Measurements from ENCODE around the gene DSTN. TPM values are rescaled to one million over a fixed set of nuclear protein-coding genes. Genes with fewer than 3 reads are reported as not detected.
A peak's percentile ranks its signal among the peaks of the same experiment; 100 is the strongest.

The DSTN gene
- total RNA-seq, 4 donors from 2014 or later = 242 to 616 (median 360) TPM

DNA sequence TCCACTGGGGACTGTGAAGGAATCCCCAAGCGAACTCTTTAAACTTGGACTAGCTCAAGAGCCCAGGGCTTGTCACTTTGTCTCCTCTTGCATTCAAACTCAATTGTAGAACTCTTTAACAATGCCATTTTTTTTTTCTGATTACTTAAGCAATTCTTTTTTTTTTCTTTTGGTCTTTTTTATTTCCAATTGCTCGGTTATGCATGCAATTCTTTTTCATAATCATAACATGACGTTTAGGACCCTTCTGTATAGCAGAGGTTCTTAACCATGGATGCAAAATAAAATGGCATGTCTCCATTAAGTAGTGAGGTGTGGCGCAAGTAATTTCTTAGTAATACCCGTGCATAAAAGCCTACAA lies 38.2 kb upstream of the DSTN start:
- peaks cover 0 to 6% (median 0%) of the 10 kb centered on the region in 4 donors for H3K27me3 ChIP-seq
- WGBS, 2 donors = 32 to 55% methylated on average over 5 of the region's 5 CpGs

DNA sequence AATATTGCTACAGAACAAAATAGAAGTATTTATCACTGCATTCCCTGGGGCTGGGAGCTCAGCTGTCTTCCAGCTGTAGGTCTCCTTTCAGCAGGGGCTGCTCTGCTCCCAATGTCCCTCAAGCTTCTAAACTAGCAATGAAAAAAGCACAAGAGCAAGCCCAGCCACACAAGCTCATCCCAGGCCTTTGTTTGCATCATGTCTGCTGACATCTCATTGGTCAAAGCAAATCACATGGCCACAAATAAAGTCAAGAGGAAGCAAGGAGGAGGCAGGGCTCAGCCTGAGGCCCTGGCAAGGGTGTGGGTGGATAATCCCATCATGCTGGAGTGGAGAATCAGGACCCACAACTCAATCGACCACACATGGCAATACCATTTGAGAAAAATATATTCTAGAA lies 36.5 kb upstream of the DSTN start:
- 6 to 7% methylated on average over 1 of the region's 1 CpG for WGBS, 2 donors
- Histone ChIP-seq H3K9me3 (no peaks in the 10 kb centered on the region), H3K27ac (no peak overlapping the region), H3K4me1 (peaks cover 0 to 48% (median 12%) of the 10 kb centered on the region in 3 donors), H3K36me3 (no peaks in the 10 kb centered on the region), H3K27me3 (peaks cover 0 to 6% (median 0%) of the 10 kb centered on the region in 4 donors), H3K4me3 (no peak overlapping the region)
- DNase-seq = no peak
- intact Hi-C loops (cut with DNase I) = loop anchor here (10.0 kb wide), 1 partner anchor 371 kb away; no protein-coding TSS in a partner anchor
- no peak for TF ChIP-seq POLR2A (IDR thresholded peaks at IDR 0.05)
- TF ChIP-seq, protein P1, sequence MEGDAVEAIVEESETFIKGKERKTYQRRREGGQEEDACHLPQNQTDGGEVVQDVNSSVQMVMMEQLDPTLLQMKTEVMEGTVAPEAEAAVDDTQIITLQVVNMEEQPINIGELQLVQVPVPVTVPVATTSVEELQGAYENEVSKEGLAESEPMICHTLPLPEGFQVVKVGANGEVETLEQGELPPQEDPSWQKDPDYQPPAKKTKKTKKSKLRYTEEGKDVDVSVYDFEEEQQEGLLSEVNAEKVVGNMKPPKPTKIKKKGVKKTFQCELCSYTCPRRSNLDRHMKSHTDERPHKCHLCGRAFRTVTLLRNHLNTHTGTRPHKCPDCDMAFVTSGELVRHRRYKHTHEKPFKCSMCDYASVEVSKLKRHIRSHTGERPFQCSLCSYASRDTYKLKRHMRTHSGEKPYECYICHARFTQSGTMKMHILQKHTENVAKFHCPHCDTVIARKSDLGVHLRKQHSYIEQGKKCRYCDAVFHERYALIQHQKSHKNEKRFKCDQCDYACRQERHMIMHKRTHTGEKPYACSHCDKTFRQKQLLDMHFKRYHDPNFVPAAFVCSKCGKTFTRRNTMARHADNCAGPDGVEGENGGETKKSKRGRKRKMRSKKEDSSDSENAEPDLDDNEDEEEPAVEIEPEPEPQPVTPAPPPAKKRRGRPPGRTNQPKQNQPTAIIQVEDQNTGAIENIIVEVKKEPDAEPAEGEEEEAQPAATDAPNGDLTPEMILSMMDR (IDR thresholded peaks at IDR 0.05) = no peak

More for the DNA sequence above, 38.2 kb upstream of the DSTN start:
- no peak for DNase-seq
- Histone ChIP-seq H3K4me3 (peak overlapping the region; percentile 36 to 74 (median 53)), H3K9me3 (no peaks in the 10 kb centered on the region), H3K27ac (peak overlapping the region; percentile 72 to 85 (median 76)), H3K36me3 (no peaks in the 10 kb centered on the region), H3K4me1 (peaks cover 0 to 33% (median 11%) of the 10 kb centered on the region in 3 donors)
- intact Hi-C loops (cut with DNase I) = loop anchor here (10.0 kb wide), 1 partner anchor 373 kb away; no protein-coding TSS in a partner anchor
- no peak for TF ChIP-seq POLR2A (IDR thresholded peaks at IDR 0.05)
- TF ChIP-seq, protein P1 (IDR thresholded peaks at IDR 0.05) = no peak

DNA sequence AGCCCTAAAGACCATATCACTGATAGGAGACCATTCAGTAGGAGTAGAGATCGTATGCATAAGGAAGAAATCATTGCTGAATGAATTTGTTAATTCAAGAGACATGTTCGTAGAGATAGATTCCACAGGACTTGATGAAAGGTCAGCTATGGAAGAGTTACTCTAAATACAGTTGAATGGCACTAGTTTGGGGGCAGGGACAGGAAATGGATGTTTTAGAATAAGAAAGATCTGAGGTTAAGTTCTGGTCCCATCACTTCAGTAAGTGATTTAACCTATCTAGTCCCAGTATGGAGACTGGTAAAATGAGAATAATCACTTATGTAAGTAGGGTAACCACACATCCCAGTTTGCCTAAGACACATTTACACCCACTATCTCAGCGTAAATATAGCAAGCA lies 35.8 kb upstream of the DSTN start:
- H3K27ac ChIP-seq = no peak overlapping the region
- H3K4me3 ChIP-seq = no peak overlapping the region
- peaks cover 0 to 55% (median 17%) of the 10 kb centered on the region in 3 donors for H3K4me1 ChIP-seq
- H3K36me3 ChIP-seq = no peaks in the 10 kb centered on the region
- intact Hi-C loops (cut with DNase I) = loop anchor here (10.0 kb wide), 1 partner anchor 371 kb away; no protein-coding TSS in a partner anchor
- DNase-seq = no peak
- peaks cover 0 to 6% (median 0%) of the 10 kb centered on the region in 4 donors for H3K27me3 ChIP-seq
- TF ChIP-seq, protein P1 (IDR thresholded peaks at IDR 0.05) = no peak
- no peak for TF ChIP-seq POLR2A (IDR thresholded peaks at IDR 0.05)
- no peaks in the 10 kb centered on the region for H3K9me3 ChIP-seq
- WGBS, 2 donors = 76 to 91% methylated on average over 3 of the region's 3 CpGs

DNA sequence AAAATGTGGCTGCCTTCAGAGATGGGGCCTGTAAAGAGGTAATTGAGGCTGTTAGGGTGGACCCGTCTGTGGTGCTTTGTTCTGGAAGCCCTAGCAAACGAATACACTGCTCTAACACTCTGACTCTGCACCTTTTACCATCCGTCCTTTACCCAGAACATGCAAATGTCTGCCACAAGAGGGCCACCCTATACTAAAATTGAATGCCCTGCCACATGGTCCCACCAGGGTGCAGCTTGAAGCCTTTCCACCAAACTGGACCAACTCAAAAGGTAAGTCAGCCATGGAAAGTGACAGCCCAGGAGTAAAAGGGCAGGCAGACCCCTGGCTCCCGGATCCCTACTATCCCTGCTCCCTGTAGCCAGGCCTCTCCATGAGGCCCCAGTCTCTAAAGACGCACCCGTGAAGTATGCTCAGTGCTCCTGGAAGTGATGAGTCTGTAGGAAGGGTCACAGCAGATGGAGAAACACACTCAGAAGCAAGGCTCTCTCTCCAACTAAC lies 32.9 kb upstream of the DSTN start:
- no peak for DNase-seq
- Histone ChIP-seq H3K36me3 (no peaks in the 10 kb centered on the region), H3K4me3 (no peak overlapping the region), H3K27ac (peak overlapping the region in 2 of 4 donors; percentile 19 to 46), H3K27me3 (no peaks in the 10 kb centered on the region), H3K4me1 (peaks cover 0 to 44% (median 11%) of the 10 kb centered on the region in 3 donors), H3K9me3 (no peaks in the 10 kb centered on the region)
- TF ChIP-seq POLR2A (IDR thresholded peaks at IDR 0.05) = no peak
- TF ChIP-seq, protein P1 (IDR thresholded peaks at IDR 0.05) = peak; percentile 84 to 97 (median 91)
- 0 to 6% methylated on average over 1 to 3 of the region's 6 CpGs for WGBS, 2 donors
- intact Hi-C loops (cut with DNase I) = loop anchor here (5.0 to 10.0 kb wide), 2 partner anchors 75 to 368 kb away; no protein-coding TSS in a partner anchor

DNA sequence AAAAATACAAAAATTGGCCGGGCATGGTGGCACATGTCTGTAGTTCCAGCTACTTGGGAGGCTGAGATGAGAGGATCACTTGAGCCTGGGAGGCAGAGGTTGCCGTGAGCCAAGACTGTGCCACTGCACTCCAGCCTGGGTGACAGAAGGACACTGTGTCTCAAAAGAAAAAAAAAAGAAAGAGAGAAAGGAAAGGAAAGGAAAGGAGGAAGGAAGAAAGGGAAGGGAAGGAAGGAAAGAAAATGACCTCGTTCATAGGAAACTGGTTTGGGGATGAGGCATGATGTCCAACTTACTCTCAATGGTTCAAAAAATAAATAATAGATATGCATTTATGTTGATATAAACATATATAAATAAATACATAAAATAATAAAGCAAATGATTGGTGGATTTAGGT lies 31.9 kb upstream of the DSTN start:
- no peak for DNase-seq
- intact Hi-C loops (cut with DNase I) = loop anchor here (5.0 to 10.0 kb wide), 2 partner anchors 74 to 367 kb away; no protein-coding TSS in a partner anchor
- 65 to 77% methylated on average over 3 of the region's 3 CpGs for WGBS, 2 donors
- no peak for TF ChIP-seq POLR2A (IDR thresholded peaks at IDR 0.05)
- TF ChIP-seq, protein P1 (IDR thresholded peaks at IDR 0.05) = no peak
- Histone ChIP-seq H3K9me3 (no peaks in the 10 kb centered on the region), H3K27me3 (no peaks in the 10 kb centered on the region), H3K4me1 (peaks cover 0 to 46% (median 15%) of the 10 kb centered on the region in 3 donors), H3K36me3 (no peaks in the 10 kb centered on the region), H3K4me3 (no peak overlapping the region), H3K27ac (peak overlapping the region in 1 of 4 donors; percentile 19)

All from esophagus squamous epithelium (tissue), 5 donors.